GM23338 (cell line): ENCODE data around the gene EP400.

Source experiments
- CREB1 ChIP-seq: fragments of 250-450 bp; sonication (Bioruptor Pico); IDR thresholded peaks from 2 replicates; pipeline ENCODE4 v1.5.0; 2020; ENCODE audit warnings: low read depth, mild to moderate bottlenecking, moderate library complexity
- EZH2 ChIP-seq: fragments of 200-600 bp; sonication (generic); IDR thresholded peaks from one replicate; pipeline ENCODE4 v1.8.0; 2017; ENCODE audit warnings: antibody characterized with exemption, mild to moderate bottlenecking, low read depth; ENCODE audit not compliant: unreplicated experiment
- EZH2phosphoT487 ChIP-seq: fragments of 200-600 bp; sonication (generic); IDR thresholded peaks from one replicate; pipeline ENCODE4 v1.8.1; 2018; ENCODE audit warnings: antibody characterized with exemption; ENCODE audit not compliant: unreplicated experiment
- JUNB ChIP-seq: IDR thresholded peaks from one replicate; pipeline ENCODE4 v1.6.1; 2016; ENCODE audit warnings: antibody characterized with exemption; ENCODE audit not compliant: unreplicated experiment
- POLR2AphosphoS5 ChIP-seq: IDR thresholded peaks from 2 replicates; pipeline ENCODE4 v1.6.1; 2016; ENCODE audit warnings: antibody characterized with exemption, low read depth
- TF ChIP-seq, protein P1 (sequence below), 2 experiments: fragments of 200-600 bp in 1 of 2; sonication (generic) in 1 of 2; conservative IDR thresholded peaks; 2 replicates each; pipeline versions ENCODE4 v1.5.1 to v1.6.1; 2016 to 2017; ENCODE audit warnings: antibody characterized with exemption in 2 of 2, low read depth in 2 of 2, mild to moderate bottlenecking in 2 of 2, moderate library complexity in 1 of 2
- TF ChIP-seq, protein P2 (sequence below): fragments of 250-450 bp; sonication (Bioruptor Pico); IDR thresholded peaks from 2 replicates; pipeline ENCODE4 v1.5.0; 2020; ENCODE audit warnings: mild to moderate bottlenecking, moderate library complexity
- TF ChIP-seq, protein P3 (sequence below): IDR thresholded peaks from one replicate; pipeline ENCODE4 v1.6.1; 2018; ENCODE audit warnings: antibody characterized with exemption; ENCODE audit not compliant: unreplicated experiment

DNA sequence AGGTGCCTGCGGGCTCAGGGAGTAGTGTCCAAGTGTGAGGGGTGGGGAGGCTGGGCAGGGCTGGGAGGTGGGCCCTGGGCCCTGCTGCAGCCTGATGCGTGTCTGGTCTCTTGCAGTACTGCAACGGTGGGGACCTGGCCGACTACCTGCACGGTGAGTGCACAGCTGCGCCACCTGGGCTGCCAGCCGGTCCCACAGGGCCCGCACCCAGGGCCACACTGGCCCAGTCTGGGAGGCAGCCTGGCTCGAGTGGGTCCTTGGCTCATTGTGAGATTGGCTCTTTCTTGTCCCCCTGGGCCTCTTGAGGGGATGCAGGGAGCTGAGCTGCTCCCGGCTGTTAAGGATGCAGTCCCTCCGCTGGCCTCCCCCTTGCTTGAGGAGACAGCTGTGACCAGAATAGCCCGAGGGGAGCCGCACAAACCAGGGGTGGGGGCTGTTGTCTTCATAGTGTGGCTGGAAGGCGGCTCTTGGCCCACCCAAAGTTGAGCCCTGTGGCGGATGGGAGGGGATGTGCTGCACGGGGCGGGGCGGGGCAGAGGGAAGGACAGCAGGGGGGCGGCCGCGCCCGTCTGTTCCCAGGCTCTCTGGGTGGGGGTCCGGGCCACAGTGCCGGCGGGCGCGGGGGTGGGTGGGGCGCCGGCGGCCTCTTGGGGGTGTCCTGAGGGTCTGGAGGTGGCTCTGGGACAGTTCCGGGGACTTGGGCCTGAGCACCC, 42.2 kb upstream of the EP400 start:
- TF ChIP-seq POLR2AphosphoS5 (no peak), EZH2 (no peak), EZH2phosphoT487 (no peak), JUNB (no peak), CREB1 (CRISPR knock-in tag) (no peak)
- TF ChIP-seq, protein P1, sequence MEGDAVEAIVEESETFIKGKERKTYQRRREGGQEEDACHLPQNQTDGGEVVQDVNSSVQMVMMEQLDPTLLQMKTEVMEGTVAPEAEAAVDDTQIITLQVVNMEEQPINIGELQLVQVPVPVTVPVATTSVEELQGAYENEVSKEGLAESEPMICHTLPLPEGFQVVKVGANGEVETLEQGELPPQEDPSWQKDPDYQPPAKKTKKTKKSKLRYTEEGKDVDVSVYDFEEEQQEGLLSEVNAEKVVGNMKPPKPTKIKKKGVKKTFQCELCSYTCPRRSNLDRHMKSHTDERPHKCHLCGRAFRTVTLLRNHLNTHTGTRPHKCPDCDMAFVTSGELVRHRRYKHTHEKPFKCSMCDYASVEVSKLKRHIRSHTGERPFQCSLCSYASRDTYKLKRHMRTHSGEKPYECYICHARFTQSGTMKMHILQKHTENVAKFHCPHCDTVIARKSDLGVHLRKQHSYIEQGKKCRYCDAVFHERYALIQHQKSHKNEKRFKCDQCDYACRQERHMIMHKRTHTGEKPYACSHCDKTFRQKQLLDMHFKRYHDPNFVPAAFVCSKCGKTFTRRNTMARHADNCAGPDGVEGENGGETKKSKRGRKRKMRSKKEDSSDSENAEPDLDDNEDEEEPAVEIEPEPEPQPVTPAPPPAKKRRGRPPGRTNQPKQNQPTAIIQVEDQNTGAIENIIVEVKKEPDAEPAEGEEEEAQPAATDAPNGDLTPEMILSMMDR (conservative IDR thresholded peaks at IDR 0.05; ENCODE audit: low read depth in 2 of 2) = no peak
- TF ChIP-seq, protein P2, sequence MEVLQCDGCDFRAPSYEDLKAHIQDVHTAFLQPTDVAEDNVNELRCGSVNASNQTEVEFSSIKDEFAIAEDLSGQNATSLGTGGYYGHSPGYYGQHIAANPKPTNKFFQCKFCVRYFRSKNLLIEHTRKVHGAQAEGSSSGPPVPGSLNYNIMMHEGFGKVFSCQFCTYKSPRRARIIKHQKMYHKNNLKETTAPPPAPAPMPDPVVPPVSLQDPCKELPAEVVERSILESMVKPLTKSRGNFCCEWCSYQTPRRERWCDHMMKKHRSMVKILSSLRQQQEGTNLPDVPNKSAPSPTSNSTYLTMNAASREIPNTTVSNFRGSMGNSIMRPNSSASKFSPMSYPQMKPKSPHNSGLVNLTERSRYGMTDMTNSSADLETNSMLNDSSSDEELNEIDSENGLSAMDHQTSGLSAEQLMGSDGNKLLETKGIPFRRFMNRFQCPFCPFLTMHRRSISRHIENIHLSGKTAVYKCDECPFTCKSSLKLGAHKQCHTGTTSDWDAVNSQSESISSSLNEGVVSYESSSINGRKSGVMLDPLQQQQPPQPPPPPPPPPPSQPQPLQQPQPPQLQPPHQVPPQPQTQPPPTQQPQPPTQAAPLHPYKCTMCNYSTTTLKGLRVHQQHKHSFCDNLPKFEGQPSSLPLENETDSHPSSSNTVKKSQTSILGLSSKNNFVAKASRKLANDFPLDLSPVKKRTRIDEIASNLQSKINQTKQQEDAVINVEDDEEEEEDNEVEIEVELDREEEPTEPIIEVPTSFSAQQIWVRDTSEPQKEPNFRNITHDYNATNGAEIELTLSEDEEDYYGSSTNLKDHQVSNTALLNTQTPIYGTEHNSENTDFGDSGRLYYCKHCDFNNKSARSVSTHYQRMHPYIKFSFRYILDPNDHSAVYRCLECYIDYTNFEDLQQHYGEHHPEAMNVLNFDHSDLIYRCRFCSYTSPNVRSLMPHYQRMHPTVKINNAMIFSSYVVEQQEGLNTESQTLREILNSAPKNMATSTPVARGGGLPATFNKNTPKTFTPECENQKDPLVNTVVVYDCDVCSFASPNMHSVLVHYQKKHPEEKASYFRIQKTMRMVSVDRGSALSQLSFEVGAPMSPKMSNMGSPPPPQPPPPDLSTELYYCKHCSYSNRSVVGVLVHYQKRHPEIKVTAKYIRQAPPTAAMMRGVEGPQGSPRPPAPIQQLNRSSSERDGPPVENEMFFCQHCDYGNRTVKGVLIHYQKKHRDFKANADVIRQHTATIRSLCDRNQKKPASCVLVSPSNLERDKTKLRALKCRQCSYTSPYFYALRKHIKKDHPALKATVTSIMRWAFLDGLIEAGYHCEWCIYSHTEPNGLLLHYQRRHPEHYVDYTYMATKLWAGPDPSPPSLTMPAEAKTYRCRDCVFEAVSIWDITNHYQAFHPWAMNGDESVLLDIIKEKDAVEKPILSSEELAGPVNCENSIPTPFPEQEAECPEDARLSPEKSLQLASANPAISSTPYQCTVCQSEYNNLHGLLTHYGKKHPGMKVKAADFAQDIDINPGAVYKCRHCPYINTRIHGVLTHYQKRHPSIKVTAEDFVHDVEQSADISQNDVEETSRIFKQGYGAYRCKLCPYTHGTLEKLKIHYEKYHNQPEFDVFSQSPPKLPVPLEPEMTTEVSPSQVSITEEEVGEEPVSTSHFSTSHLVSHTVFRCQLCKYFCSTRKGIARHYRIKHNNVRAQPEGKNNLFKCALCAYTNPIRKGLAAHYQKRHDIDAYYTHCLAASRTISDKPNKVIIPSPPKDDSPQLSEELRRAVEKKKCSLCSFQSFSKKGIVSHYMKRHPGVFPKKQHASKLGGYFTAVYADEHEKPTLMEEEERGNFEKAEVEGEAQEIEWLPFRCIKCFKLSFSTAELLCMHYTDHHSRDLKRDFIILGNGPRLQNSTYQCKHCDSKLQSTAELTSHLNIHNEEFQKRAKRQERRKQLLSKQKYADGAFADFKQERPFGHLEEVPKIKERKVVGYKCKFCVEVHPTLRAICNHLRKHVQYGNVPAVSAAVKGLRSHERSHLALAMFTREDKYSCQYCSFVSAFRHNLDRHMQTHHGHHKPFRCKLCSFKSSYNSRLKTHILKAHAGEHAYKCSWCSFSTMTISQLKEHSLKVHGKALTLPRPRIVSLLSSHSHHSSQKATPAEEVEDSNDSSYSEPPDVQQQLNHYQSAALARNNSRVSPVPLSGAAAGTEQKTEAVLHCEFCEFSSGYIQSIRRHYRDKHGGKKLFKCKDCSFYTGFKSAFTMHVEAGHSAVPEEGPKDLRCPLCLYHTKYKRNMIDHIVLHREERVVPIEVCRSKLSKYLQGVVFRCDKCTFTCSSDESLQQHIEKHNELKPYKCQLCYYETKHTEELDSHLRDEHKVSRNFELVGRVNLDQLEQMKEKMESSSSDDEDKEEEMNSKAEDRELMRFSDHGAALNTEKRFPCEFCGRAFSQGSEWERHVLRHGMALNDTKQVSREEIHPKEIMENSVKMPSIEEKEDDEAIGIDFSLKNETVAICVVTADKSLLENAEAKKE = no peak
- TF ChIP-seq, protein P3, sequence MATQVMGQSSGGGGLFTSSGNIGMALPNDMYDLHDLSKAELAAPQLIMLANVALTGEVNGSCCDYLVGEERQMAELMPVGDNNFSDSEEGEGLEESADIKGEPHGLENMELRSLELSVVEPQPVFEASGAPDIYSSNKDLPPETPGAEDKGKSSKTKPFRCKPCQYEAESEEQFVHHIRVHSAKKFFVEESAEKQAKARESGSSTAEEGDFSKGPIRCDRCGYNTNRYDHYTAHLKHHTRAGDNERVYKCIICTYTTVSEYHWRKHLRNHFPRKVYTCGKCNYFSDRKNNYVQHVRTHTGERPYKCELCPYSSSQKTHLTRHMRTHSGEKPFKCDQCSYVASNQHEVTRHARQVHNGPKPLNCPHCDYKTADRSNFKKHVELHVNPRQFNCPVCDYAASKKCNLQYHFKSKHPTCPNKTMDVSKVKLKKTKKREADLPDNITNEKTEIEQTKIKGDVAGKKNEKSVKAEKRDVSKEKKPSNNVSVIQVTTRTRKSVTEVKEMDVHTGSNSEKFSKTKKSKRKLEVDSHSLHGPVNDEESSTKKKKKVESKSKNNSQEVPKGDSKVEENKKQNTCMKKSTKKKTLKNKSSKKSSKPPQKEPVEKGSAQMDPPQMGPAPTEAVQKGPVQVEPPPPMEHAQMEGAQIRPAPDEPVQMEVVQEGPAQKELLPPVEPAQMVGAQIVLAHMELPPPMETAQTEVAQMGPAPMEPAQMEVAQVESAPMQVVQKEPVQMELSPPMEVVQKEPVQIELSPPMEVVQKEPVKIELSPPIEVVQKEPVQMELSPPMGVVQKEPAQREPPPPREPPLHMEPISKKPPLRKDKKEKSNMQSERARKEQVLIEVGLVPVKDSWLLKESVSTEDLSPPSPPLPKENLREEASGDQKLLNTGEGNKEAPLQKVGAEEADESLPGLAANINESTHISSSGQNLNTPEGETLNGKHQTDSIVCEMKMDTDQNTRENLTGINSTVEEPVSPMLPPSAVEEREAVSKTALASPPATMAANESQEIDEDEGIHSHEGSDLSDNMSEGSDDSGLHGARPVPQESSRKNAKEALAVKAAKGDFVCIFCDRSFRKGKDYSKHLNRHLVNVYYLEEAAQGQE = no peak
